ENCODE results near the gene PGAP1.
"Not testable (repeated sequence)": the region's sequence is repeated elsewhere in the genome, so short reads cannot be mapped to it uniquely, and the experiment has no call there.

DNA sequence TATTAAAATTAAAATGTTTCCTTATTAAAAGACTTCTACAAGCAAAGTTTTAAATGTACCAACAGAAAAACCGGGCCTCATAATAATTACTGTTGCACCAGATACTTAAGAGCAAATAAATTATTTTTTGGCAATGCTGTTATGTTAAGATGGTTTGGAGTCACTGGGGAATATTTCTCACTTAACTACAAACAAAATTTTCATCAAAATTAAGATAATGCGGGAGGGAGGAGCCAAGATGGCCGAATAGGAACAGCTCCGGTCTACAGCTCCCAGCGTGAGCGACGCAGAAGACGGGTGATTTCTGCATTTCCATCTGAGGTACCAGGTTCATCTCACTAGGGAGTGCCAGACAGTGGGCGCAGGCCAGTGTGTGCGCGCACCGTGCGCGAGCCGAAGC lies 21.1 kb downstream of the PGAP1 start:
- TF ChIP-seq, protein P1, sequence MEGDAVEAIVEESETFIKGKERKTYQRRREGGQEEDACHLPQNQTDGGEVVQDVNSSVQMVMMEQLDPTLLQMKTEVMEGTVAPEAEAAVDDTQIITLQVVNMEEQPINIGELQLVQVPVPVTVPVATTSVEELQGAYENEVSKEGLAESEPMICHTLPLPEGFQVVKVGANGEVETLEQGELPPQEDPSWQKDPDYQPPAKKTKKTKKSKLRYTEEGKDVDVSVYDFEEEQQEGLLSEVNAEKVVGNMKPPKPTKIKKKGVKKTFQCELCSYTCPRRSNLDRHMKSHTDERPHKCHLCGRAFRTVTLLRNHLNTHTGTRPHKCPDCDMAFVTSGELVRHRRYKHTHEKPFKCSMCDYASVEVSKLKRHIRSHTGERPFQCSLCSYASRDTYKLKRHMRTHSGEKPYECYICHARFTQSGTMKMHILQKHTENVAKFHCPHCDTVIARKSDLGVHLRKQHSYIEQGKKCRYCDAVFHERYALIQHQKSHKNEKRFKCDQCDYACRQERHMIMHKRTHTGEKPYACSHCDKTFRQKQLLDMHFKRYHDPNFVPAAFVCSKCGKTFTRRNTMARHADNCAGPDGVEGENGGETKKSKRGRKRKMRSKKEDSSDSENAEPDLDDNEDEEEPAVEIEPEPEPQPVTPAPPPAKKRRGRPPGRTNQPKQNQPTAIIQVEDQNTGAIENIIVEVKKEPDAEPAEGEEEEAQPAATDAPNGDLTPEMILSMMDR (IDR thresholded peaks at IDR 0.05) = not testable (repeated sequence)
- not testable (repeated sequence) for TF ChIP-seq ZFX (IDR thresholded peaks at IDR 0.05; ENCODE audit: borderline replicate concordance)
